ENCODE results near the gene KIF17. TPM values are rescaled to one million over a fixed set of nuclear protein-coding genes. Genes with fewer than 3 reads are reported as not detected.

The KIF17 gene
- total RNA-seq, 1 experiment from 2014 or later = 2.4 TPM

- RAD21 ChIA-PET (ENCODE audit: low non-redundant PET in 1 of 2, low total read pairs in 2 of 2, uncharacterized antibody in 2 of 2, unreplicated experiment in 2 of 2) = no interaction called here
- intact Hi-C loops (cut with micrococcal nuclease) = no loop called here
- TF ChIP-seq CTCF (IDR thresholded peaks at IDR 0.05 in 2 of 3, conservative IDR thresholded peaks at IDR 0.05 in 1 of 3; ENCODE audit: borderline replicate concordance in 1 of 3, insufficient read depth in 1 of 3, low read depth in 2 of 3, low read length in 2 of 3) (no peak), YY1 (IDR thresholded peaks at IDR 0.05; ENCODE audit: extremely low read depth, insufficient replicate concordance, low read depth, low read length) (no peak), RAD21 (IDR thresholded peaks at IDR 0.05; ENCODE audit: low read depth) (no peak), TCF7L2 (IDR thresholded peaks at IDR 0.05; ENCODE audit: borderline replicate concordance, extremely low read depth, insufficient read depth, insufficient read length) (no peak), SIN3A (IDR thresholded peaks at IDR 0.05; ENCODE audit: low read depth) (no peak), SP1 (IDR thresholded peaks at IDR 0.05; ENCODE audit: low read depth) (no peak)
- Histone ChIP-seq H4K20me1 (ENCODE audit: insufficient read depth) (no peaks in the 10 kb centered on the region), H3K9ac (ENCODE audit: low read length) (no peak overlapping the region), H3K27me3 (ENCODE audit: insufficient read depth, low read length) (no peaks in the 10 kb centered on the region), H3K4me3 (replicated peaks in 1 of 2; ENCODE audit: low read depth in 1 of 2, low read length in 2 of 2) (no peak overlapping the region), H3K9me3 (ENCODE audit: control insufficient read depth in 1 of 2, insufficient read depth in 1 of 2, low read depth in 1 of 2, low read length in 2 of 2) (no peaks in the 10 kb centered on the region), H3K9me2 (ENCODE audit: insufficient read depth) (no peaks in the 10 kb centered on the region), H3K36me3 (ENCODE audit: control insufficient read depth in 1 of 2, insufficient read depth in 2 of 2, low read length in 2 of 2) (no peaks in the 10 kb centered on the region), H3K79me2 (ENCODE audit: insufficient read depth, low read length) (no peaks in the 10 kb centered on the region), H3K27ac (ENCODE audit: low read depth, low read length) (no peak overlapping the region), H2AFZ (ENCODE audit: low read depth, low read length, poor library complexity, severe bottlenecking) (no peak overlapping the region), H3K4me1 (ENCODE audit: control insufficient read depth in 1 of 2, insufficient read depth in 2 of 2, low read length in 2 of 2) (peaks cover 2 to 10% of the 10 kb centered on the region in 2 experiments; a peak in 3 of 4 replicates), H3K4me2 (ENCODE audit: low read length) (no peak overlapping the region)
- CTCF ChIA-PET = no interaction called here
- BruUV-seq (replicated peaks) = no TSS peak
- ATAC-seq (no peak), DNase-seq (ENCODE audit: low read depth, low spot score) (no peak)
- POLR2A ChIA-PET = no interaction called here
Observed at GRCh38 chr1:20715406-20715805, 2.4 kb downstream of the KIF17 start.

- H3K79me2 ChIP-seq (ENCODE audit: insufficient read depth, low read length) = no peaks in the 10 kb centered on the region
- ChIA-PET RAD21 (ENCODE audit: low non-redundant PET in 1 of 2, low total read pairs in 2 of 2, uncharacterized antibody in 2 of 2, unreplicated experiment in 2 of 2) (interaction anchor here in 1 of 2 experiments (0.7 kb wide), 1 partner anchor 278 kb away, joined by 3 read pairs; no protein-coding TSS in a partner anchor), POLR2A (interaction anchor here (0.8 kb wide), 1 partner anchor 17 kb away, joined by 3 read pairs; no protein-coding TSS in a partner anchor), CTCF (no interaction called here)
- TF ChIP-seq FOSL1 (IDR thresholded peaks at IDR 0.05; ENCODE audit: low read depth) (no peak), EGR1 (IDR thresholded peaks at IDR 0.05; ENCODE audit: low read depth) (no peak), CTCF (IDR thresholded peaks at IDR 0.05 in 2 of 3, conservative IDR thresholded peaks at IDR 0.05 in 1 of 3; ENCODE audit: borderline replicate concordance in 1 of 3, insufficient read depth in 1 of 3, low read depth in 2 of 3, low read length in 2 of 3) (no peak), YY1 (IDR thresholded peaks at IDR 0.05; ENCODE audit: extremely low read depth, insufficient replicate concordance, low read depth, low read length) (no peak), SIN3A (IDR thresholded peaks at IDR 0.05; ENCODE audit: low read depth) (no peak), JUND (IDR thresholded peaks at IDR 0.05) (no peak)
- BruUV-seq (replicated peaks) = no TSS peak
- no peak overlapping the region for H3K9ac ChIP-seq (ENCODE audit: low read length)
- no peaks in the 10 kb centered on the region for H3K27me3 ChIP-seq (ENCODE audit: insufficient read depth, low read length)
- H3K4me1 ChIP-seq (ENCODE audit: control insufficient read depth in 1 of 2, insufficient read depth in 2 of 2, low read length in 2 of 2) = peaks cover 2 to 10% of the 10 kb centered on the region in 2 experiments; a peak in 3 of 4 replicates
- H3K9me3 ChIP-seq (ENCODE audit: control insufficient read depth in 1 of 2, insufficient read depth in 1 of 2, low read depth in 1 of 2, low read length in 2 of 2) = no peaks in the 10 kb centered on the region
- no peak for DNase-seq (ENCODE audit: low read depth, low spot score)
- no peak for ATAC-seq
- intact Hi-C loops (cut with micrococcal nuclease) = no loop called here
- H3K9me2 ChIP-seq (ENCODE audit: insufficient read depth) = no peaks in the 10 kb centered on the region
- H3K27ac ChIP-seq (ENCODE audit: low read depth, low read length) = no peak overlapping the region
- H3K36me3 ChIP-seq (ENCODE audit: control insufficient read depth in 1 of 2, insufficient read depth in 2 of 2, low read length in 2 of 2) = no peaks in the 10 kb centered on the region
- no peak overlapping the region for H3K4me3 ChIP-seq (replicated peaks in 1 of 2; ENCODE audit: low read depth in 1 of 2, low read length in 2 of 2)
- no peaks in the 10 kb centered on the region for H4K20me1 ChIP-seq (ENCODE audit: insufficient read depth)
- H3K4me2 ChIP-seq (ENCODE audit: low read length) = no peak overlapping the region
- H2AFZ ChIP-seq (ENCODE audit: low read depth, low read length, poor library complexity, severe bottlenecking) = no peak overlapping the region
Observed at GRCh38 chr1:20713440-20713839, 4.4 kb downstream of the KIF17 start.

Measured in HCT116 (cell line).